H1 (cell line): ENCODE measurements around the gene CHST10.

Experiments
- BACH1 ChIP-seq: IDR thresholded peaks from 2 replicates; pipeline ENCODE4 v1.6.1; 2012; ENCODE audit warnings: low read length, improper control_type of control experiment
- EZH2 ChIP-seq: fragments of 200-600 bp; sonication (generic); IDR thresholded peaks from 2 replicates; pipeline ENCODE4 v1.7.1; 2012; ENCODE audit warnings: low read depth, mild to moderate bottlenecking, moderate library complexity, low read length, inconsistent platforms; ENCODE audit not compliant: severe bottlenecking
- JUN ChIP-seq: IDR thresholded peaks from 2 replicates; pipeline ENCODE4 v1.6.1; 2011; ENCODE audit warnings: low read depth, mild to moderate bottlenecking, improper control_type of control experiment, low read length
- KDM5A ChIP-seq: fragments of 200-600 bp; IDR thresholded peaks from 2 replicates; pipeline ENCODE4 v1.7.1; 2012; ENCODE audit warnings: mild to moderate bottlenecking, low read length, inconsistent platforms, mixed read lengths
- POLR2AphosphoS5 ChIP-seq: IDR thresholded peaks from 2 replicates; pipeline ENCODE4 v1.6.1; 2011; ENCODE audit warnings: low read depth, low read length
- POU5F1 ChIP-seq: IDR thresholded peaks from 2 replicates; pipeline ENCODE4 v1.6.1; 2011; ENCODE audit warnings: low read depth, mild to moderate bottlenecking, low read length, moderate library complexity
- RAD21 ChIP-seq, 2 experiments: IDR thresholded peaks in 1 of 2; conservative IDR thresholded peaks in 1 of 2; 2 replicates each; pipeline ENCODE4 v1.6.1; 2011; ENCODE audit warnings: low read depth in 2 of 2, low read length in 2 of 2, improper control_type of control experiment in 1 of 2, inconsistent platforms in 1 of 2, mild to moderate bottlenecking in 1 of 2, moderate library complexity in 1 of 2
- SUZ12 ChIP-seq: fragments of 200-600 bp; sonication (generic); IDR thresholded peaks from 2 replicates; pipeline ENCODE4 v1.6.1; 2012; ENCODE audit warnings: mild to moderate bottlenecking, inconsistent platforms, low read length, moderate library complexity, mixed read lengths
- YY1 ChIP-seq: IDR thresholded peaks from 2 replicates; pipeline ENCODE4 v1.6.1; 2011; ENCODE audit warnings: low read depth, mild to moderate bottlenecking, low read length
- ZNF274 ChIP-seq: IDR thresholded peaks from 2 replicates; pipeline ENCODE4 v1.7.0; 2012; ENCODE audit warnings: low read length, borderline replicate concordance; ENCODE audit errors: extremely low read depth
- TF ChIP-seq, protein P1 (sequence below), 3 experiments: IDR thresholded peaks; 1 replicate in 2 of 3; 2 replicates in 1 of 3; pipeline versions ENCODE4 v1.5.1 to v1.6.1; 2011; ENCODE audit warnings: low read length in 3 of 3, mild to moderate bottlenecking in 3 of 3, inconsistent platforms in 2 of 3, low read depth in 1 of 3, moderate library complexity in 1 of 3; ENCODE audit not compliant: insufficient read depth in 1 of 3; ENCODE audit errors: control extremely low read depth in 1 of 3
- TF ChIP-seq, protein P2 (sequence below): IDR thresholded peaks from 2 replicates; pipeline ENCODE4 v1.6.1; 2011; ENCODE audit warnings: low read depth, mild to moderate bottlenecking, low read length; ENCODE audit not compliant: insufficient read depth
- TF ChIP-seq, protein P3 (sequence below): IDR thresholded peaks from 2 replicates; pipeline ENCODE4 v1.6.1; 2011; ENCODE audit warnings: low read length, improper control_type of control experiment

DNA sequence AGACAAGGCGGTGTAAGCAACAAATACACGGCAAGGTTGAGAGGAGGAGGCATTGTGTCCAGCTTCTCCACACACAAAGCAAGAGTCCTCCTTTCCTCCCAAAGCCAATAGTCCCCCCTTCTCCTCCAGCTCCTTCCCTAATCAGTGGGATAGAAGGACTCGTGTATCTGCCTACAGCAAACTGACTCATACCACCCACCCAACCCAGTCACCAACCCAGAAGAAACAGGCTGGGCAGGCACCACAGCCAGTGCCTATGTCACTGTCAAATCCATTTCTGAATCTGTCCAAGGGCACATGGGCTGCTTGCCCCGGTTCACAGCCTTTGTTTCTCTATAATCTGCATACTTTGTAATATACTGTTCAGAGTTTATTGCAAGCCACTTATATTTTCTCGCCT, 33.6 kb upstream of the CHST10 start:
- TF ChIP-seq, protein P1, sequence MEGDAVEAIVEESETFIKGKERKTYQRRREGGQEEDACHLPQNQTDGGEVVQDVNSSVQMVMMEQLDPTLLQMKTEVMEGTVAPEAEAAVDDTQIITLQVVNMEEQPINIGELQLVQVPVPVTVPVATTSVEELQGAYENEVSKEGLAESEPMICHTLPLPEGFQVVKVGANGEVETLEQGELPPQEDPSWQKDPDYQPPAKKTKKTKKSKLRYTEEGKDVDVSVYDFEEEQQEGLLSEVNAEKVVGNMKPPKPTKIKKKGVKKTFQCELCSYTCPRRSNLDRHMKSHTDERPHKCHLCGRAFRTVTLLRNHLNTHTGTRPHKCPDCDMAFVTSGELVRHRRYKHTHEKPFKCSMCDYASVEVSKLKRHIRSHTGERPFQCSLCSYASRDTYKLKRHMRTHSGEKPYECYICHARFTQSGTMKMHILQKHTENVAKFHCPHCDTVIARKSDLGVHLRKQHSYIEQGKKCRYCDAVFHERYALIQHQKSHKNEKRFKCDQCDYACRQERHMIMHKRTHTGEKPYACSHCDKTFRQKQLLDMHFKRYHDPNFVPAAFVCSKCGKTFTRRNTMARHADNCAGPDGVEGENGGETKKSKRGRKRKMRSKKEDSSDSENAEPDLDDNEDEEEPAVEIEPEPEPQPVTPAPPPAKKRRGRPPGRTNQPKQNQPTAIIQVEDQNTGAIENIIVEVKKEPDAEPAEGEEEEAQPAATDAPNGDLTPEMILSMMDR (IDR thresholded peaks at IDR 0.05; ENCODE audit: control extremely low read depth in 1 of 3, insufficient read depth in 1 of 3, low read depth in 1 of 3, low read length in 3 of 3), result no peak
- TF ChIP-seq EZH2 (no peak), BACH1 (no peak), RAD21 (IDR thresholded peaks at IDR 0.05 in 1 of 2, conservative IDR thresholded peaks at IDR 0.05 in 1 of 2; ENCODE audit: low read depth in 2 of 2, low read length in 2 of 2) (no peak), POU5F1 (no peak), POLR2AphosphoS5 (no peak), ZNF274 (no peak), YY1 (no peak), JUN (no peak), SUZ12 (no peak), KDM5A (no peak)
- TF ChIP-seq, protein P2, sequence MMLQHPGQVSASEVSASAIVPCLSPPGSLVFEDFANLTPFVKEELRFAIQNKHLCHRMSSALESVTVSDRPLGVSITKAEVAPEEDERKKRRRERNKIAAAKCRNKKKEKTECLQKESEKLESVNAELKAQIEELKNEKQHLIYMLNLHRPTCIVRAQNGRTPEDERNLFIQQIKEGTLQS, result no peak
- TF ChIP-seq, protein P3, sequence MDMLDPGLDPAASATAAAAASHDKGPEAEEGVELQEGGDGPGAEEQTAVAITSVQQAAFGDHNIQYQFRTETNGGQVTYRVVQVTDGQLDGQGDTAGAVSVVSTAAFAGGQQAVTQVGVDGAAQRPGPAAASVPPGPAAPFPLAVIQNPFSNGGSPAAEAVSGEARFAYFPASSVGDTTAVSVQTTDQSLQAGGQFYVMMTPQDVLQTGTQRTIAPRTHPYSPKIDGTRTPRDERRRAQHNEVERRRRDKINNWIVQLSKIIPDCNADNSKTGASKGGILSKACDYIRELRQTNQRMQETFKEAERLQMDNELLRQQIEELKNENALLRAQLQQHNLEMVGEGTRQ, result no peak
